IMR-90 (cell line): ENCODE data around the gene ZFPL1. TPM values are rescaled to one million over a fixed set of nuclear protein-coding genes. Genes with fewer than 3 reads are reported as not detected.

Source experiments
- ATAC-seq: fragments of 200-7000 bp; cut with Tn5 transposase; 2 replicates; pipeline ENCODE4 v1.9.1; 2020; ENCODE audit warnings: low read depth, mild to moderate bottlenecking, moderate library complexity
- BruUV-seq: library from RNA; stranded (reverse); fragments of 400-500 nt; replicated peaks from 2 replicates; lab custom pipeline; 2021; lab: Mats Ljungman, UMichigan
- CTCF ChIA-PET: fragments of 300-600 bp; formaldehyde crosslinking; extraction: SDS; loops from one replicate; lab custom pipeline; 2021; ENCODE audit warnings: antibody characterized with exemption; lab: Yijun Ruan, JAX
- POLR2A ChIA-PET: fragments of 300-600 bp; sonication (Branson Sonifier 250); formaldehyde crosslinking; loops from one replicate; lab custom pipeline; 2022; ENCODE audit warnings: antibody characterized with exemption; ENCODE audit not compliant: unreplicated experiment; lab: Charles Lee
- DNase-seq: peaks from one replicate; pipeline ENCODE4 v3.0.0; 2013
- H2AFZ ChIP-seq: replicated peaks from 2 replicates; pipeline ENCODE3; 2013; ENCODE audit warnings: low read length, mild to moderate bottlenecking; ENCODE audit not compliant: poor library complexity
- H2AK5ac ChIP-seq: 2 replicates; pipeline ENCODE4 v1.6.1; 2013; ENCODE audit warnings: low read depth, low read length, inconsistent platforms
- H2AK9ac ChIP-seq: replicated peaks from 2 replicates; pipeline ENCODE3; 2013; ENCODE audit warnings: mild to moderate bottlenecking, low read depth, low read length, moderate library complexity; ENCODE audit not compliant: poor library complexity
- H2BK120ac ChIP-seq: 2 replicates; pipeline ENCODE4 v1.6.1; 2013; ENCODE audit warnings: low read depth, low read length, inconsistent platforms
- H2BK15ac ChIP-seq: 3 replicates; pipeline ENCODE4 v1.6.1; 2013; ENCODE audit warnings: low read depth, low read length, inconsistent platforms
- H2BK20ac ChIP-seq: 2 replicates; pipeline ENCODE4 v1.6.1; 2013; ENCODE audit warnings: low read depth, mild to moderate bottlenecking, inconsistent platforms, low read length, moderate library complexity
- H2BK5ac ChIP-seq: 2 replicates; pipeline ENCODE4 v1.6.1; 2013; ENCODE audit warnings: mild to moderate bottlenecking, low read depth, low read length, inconsistent platforms; ENCODE audit not compliant: poor library complexity, severe bottlenecking
- H3K14ac ChIP-seq: replicated peaks from 2 replicates; pipeline ENCODE4 v1.6.1; 2013; ENCODE audit warnings: low read depth, low read length, inconsistent platforms
- H3K18ac ChIP-seq: 2 replicates; pipeline ENCODE4 v1.6.1; 2013; ENCODE audit warnings: low read depth, low read length, control low read depth
- H3K23ac ChIP-seq: 2 replicates; pipeline ENCODE4 v1.6.1; 2013; ENCODE audit warnings: low read depth, low read length, inconsistent platforms
- H3K27ac ChIP-seq: 2 replicates; pipeline ENCODE4 v1.5.1; 2013; ENCODE audit warnings: mild to moderate bottlenecking, control low read depth, low read length; ENCODE audit not compliant: insufficient read depth
- H3K27me3 ChIP-seq: 2 replicates; pipeline ENCODE4 v1.6.1; 2013; ENCODE audit warnings: low read length; ENCODE audit not compliant: control insufficient read depth, insufficient read depth
- H3K36me3 ChIP-seq: 2 replicates; pipeline ENCODE4 v1.6.1; 2013; ENCODE audit warnings: low read length, mixed read lengths; ENCODE audit not compliant: control insufficient read depth, insufficient read depth
- H3K4ac ChIP-seq: 2 replicates; pipeline ENCODE4 v1.6.1; 2013; ENCODE audit warnings: low read depth, low read length, inconsistent platforms
- H3K4me1 ChIP-seq: 2 replicates; pipeline ENCODE4 v1.6.1; 2013; ENCODE audit warnings: low read length, mixed read lengths; ENCODE audit not compliant: control insufficient read depth, insufficient read depth
- H3K4me2 ChIP-seq: 2 replicates; pipeline ENCODE4 v1.6.1; 2013; ENCODE audit warnings: low read depth, mild to moderate bottlenecking, control low read depth, low read length, moderate library complexity
- H3K4me3 ChIP-seq: 2 replicates; pipeline ENCODE4 v1.5.1; 2013; ENCODE audit warnings: low read depth, mild to moderate bottlenecking, control low read depth, low read length, moderate library complexity; ENCODE audit not compliant: insufficient read depth
- H3K56ac ChIP-seq: 2 replicates; pipeline ENCODE4 v1.6.1; 2013; ENCODE audit warnings: low read length, inconsistent platforms; ENCODE audit not compliant: insufficient read depth; ENCODE audit errors: extremely low read depth
- H3K79me1 ChIP-seq, 2 experiments: 2 replicates each; pipeline ENCODE4 v1.6.1; 2013; ENCODE audit warnings: low read length in 2 of 2, inconsistent platforms in 1 of 2, low read depth in 1 of 2
- H3K9ac ChIP-seq: 2 replicates; pipeline ENCODE4 v1.6.1; 2013; ENCODE audit warnings: low read depth, low read length, control low read depth
- H3K9me1 ChIP-seq: 2 replicates; pipeline ENCODE4 v1.6.1; 2013; ENCODE audit warnings: low read length, inconsistent platforms; ENCODE audit not compliant: insufficient read depth
- H3K9me3 ChIP-seq: 2 replicates; pipeline ENCODE4 v1.6.1; 2013; ENCODE audit warnings: low read length; ENCODE audit not compliant: control insufficient read depth, insufficient read depth
- H4K20me1 ChIP-seq: 2 replicates; pipeline ENCODE4 v1.6.1; 2013; ENCODE audit warnings: low read length, inconsistent platforms; ENCODE audit not compliant: insufficient read depth
- H4K5ac ChIP-seq: 2 replicates; pipeline ENCODE4 v1.6.1; 2013; ENCODE audit warnings: mild to moderate bottlenecking, low read depth, low read length, control low read depth
- H4K8ac ChIP-seq, 2 experiments: 2 replicates each; pipeline ENCODE4 v1.6.1; 2013; ENCODE audit warnings: low read depth in 2 of 2, low read length in 2 of 2, control low read depth in 1 of 2, inconsistent platforms in 1 of 2
- H4K91ac ChIP-seq: 2 replicates; pipeline ENCODE4 v1.6.1; 2013; ENCODE audit warnings: low read depth, low read length, inconsistent platforms; ENCODE audit not compliant: insufficient read depth
- CEBPB ChIP-seq: IDR thresholded peaks from 2 replicates; pipeline ENCODE4 v1.6.1; 2012; ENCODE audit warnings: low read depth, low read length, improper control_type of control experiment
- CHD1 ChIP-seq: IDR thresholded peaks from 2 replicates; pipeline ENCODE4 v1.6.1; 2012; ENCODE audit warnings: low read depth, low read length, improper control_type of control experiment
- FOS ChIP-seq: fragments of 150-350 bp; IDR thresholded peaks from 2 replicates; pipeline ENCODE4 v1.6.1; 2016; ENCODE audit warnings: low read depth, low read length
- MXI1 ChIP-seq: IDR thresholded peaks from 2 replicates; pipeline ENCODE4 v1.6.1; 2012; ENCODE audit warnings: low read depth, mild to moderate bottlenecking, low read length, moderate library complexity, borderline replicate concordance
- NFE2L2 ChIP-seq: fragments of 150-350 bp; IDR thresholded peaks from 2 replicates; pipeline ENCODE4 v1.6.1; 2016; ENCODE audit warnings: low read depth, mild to moderate bottlenecking, low read length
- POLR2A ChIP-seq: IDR thresholded peaks from 2 replicates; pipeline ENCODE4 v1.6.1; 2012; ENCODE audit warnings: mild to moderate bottlenecking, low read depth, low read length
- RAD21 ChIP-seq: IDR thresholded peaks from 2 replicates; pipeline ENCODE4 v1.6.1; 2012; ENCODE audit warnings: low read length, improper control_type of control experiment
- RCOR1 ChIP-seq: IDR thresholded peaks from 2 replicates; pipeline ENCODE4 v1.6.1; 2012; ENCODE audit warnings: mild to moderate bottlenecking, low read length, improper control_type of control experiment; ENCODE audit not compliant: insufficient replicate concordance
- RFX5 ChIP-seq: IDR thresholded peaks from 2 replicates; pipeline ENCODE4 v1.8.0; 2012; ENCODE audit warnings: low read depth, mild to moderate bottlenecking, low read length, moderate library complexity
- SMC3 ChIP-seq: fragments of 150-350 bp; IDR thresholded peaks from 2 replicates; pipeline ENCODE4 v1.6.1; 2016; ENCODE audit warnings: low read depth, mild to moderate bottlenecking, antibody characterized with exemption, low read length, moderate library complexity
- WGBS, 2 experiments: methylation state at CpG; one replicate each; pipeline versions ENCODE4 v1.1.5 to v1.1.7; 2013; ENCODE audit warnings: missing lambda C conversion rate in 2 of 2; ENCODE audit not compliant: insufficient read length in 1 of 2; ENCODE audit errors: extremely low coverage in 2 of 2; 5-methylcytosine and 5-hydroxymethylcytosine counted together
- dilution Hi-C: fragments of 300-500 bp; cut with HindIII; formaldehyde crosslinking; loops from one replicate; pipeline ENCODE4 v1.14.3; 2018; ENCODE audit warnings: low sequenced_read_pairs; ENCODE audit not compliant: unreplicated experiment
- in situ Hi-C: fragments of 300-500 bp; cut with MboI; formaldehyde crosslinking; loops from 3 replicates; pipeline ENCODE4 v1.14.3; 2019; ENCODE audit warnings: low sequenced_read_pairs, inconsistent platforms, mixed read lengths
- intact Hi-C: fragments of 100-400 bp; cut with micrococcal nuclease; formaldehyde crosslinking; loops from 2 replicates; pipeline ENCODE4 v1.10.0; 2022
- polyA plus RNA-seq, 3 experiments: library from polyadenylated mRNA; depleted of rRNA; stranded (reverse); fragments of >200 nt; gene quantifications; 2 replicates each; pipeline ENCODE4 v1.2.3, GENCODE V29; 2012; ENCODE audit warnings: low replicate concordance in 1 of 3
- total RNA-seq: library from RNA; depleted of rRNA; stranded (reverse); fragments of >200 nt; gene quantifications from 2 replicates; pipeline ENCODE4 v1.2.3, GENCODE V29; 2012
- TF ChIP-seq, protein P1 (sequence below): fragments of 150-350 bp; IDR thresholded peaks from 2 replicates; pipeline ENCODE4 v1.6.1; 2016; ENCODE audit warnings: low read depth, mild to moderate bottlenecking, low read length, moderate library complexity, borderline replicate concordance
- TF ChIP-seq, protein P2 (sequence below): conservative IDR thresholded peaks from 2 replicates; pipeline ENCODE4 v1.5.1; 2012; ENCODE audit warnings: mild to moderate bottlenecking, low read depth, low read length, improper control_type of control experiment
- TF ChIP-seq, protein P3 (sequence below): fragments of 150-350 bp; IDR thresholded peaks from 2 replicates; pipeline ENCODE4 v1.6.1; 2017; ENCODE audit warnings: mild to moderate bottlenecking, antibody characterized with exemption, low read length, low read depth

Gene ZFPL1
- total and polyA plus RNA-seq, 2 of the 4 experiments (the other 2 are of a cell fraction) = 24.0 to 67.5 TPM

DNA sequence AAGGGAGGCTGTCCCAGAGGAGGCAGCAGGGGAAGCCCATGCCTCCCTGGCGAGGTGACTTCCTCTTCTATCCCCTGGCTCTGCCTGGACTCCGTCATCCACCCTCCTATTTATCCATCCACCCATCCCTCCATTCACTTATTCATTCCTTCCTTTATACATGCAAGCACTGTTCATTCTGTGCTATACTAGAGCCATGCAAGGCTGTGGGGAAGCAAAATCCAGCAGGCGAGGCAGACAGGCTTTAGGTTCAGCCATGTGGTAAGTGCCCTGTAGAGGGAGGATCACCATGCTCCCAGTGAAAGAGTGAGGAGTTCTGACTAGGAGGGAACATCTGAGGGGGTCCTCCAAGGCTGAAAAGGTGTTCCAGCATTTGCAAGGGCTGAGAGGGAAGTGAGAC lies 24.5 kb upstream of the ZFPL1 start:
- Histone ChIP-seq H2BK15ac (no peak overlapping the region), H3K36me3 (no peaks in the 10 kb centered on the region), H3K56ac (no peak overlapping the region), H4K20me1 (no peaks in the 10 kb centered on the region), H3K9ac (no peak overlapping the region), H3K4me3 (no peak overlapping the region), H2AK5ac (no peak overlapping the region), H3K4ac (no peak overlapping the region), H2BK20ac (no peak overlapping the region), H3K27ac (no peak overlapping the region), H2BK120ac (no peak overlapping the region), H2AK9ac (no peak overlapping the region), H2BK5ac (no peak overlapping the region), H3K18ac (no peak overlapping the region), H3K27me3 (peaks cover 21% of the 10 kb centered on the region; the same call in 1 of the 2 replicates), H4K5ac (no peak overlapping the region), H3K14ac (no peak overlapping the region), H3K23ac (peak overlapping the region; percentile 42; the same call in 1 of the 2 replicates), H3K79me1 (no peaks in the 10 kb centered on the region), H4K91ac (no peak overlapping the region), H3K4me1 (no peaks in the 10 kb centered on the region), H3K4me2 (no peak overlapping the region), H3K9me3 (no peaks in the 10 kb centered on the region), H2AFZ (no peak overlapping the region), H4K8ac (no peak overlapping the region), H3K9me1 (peaks cover 5% of the 10 kb centered on the region; the same call in 1 of the 2 replicates)
- TF ChIP-seq FOS (no peak), CHD1 (no peak), RCOR1 (no peak), POLR2A (no peak), NFE2L2 (no peak), RAD21 (no peak), SMC3 (no peak), RFX5 (no peak), MXI1 (no peak), CEBPB (no peak)
- TF ChIP-seq, protein P1, sequence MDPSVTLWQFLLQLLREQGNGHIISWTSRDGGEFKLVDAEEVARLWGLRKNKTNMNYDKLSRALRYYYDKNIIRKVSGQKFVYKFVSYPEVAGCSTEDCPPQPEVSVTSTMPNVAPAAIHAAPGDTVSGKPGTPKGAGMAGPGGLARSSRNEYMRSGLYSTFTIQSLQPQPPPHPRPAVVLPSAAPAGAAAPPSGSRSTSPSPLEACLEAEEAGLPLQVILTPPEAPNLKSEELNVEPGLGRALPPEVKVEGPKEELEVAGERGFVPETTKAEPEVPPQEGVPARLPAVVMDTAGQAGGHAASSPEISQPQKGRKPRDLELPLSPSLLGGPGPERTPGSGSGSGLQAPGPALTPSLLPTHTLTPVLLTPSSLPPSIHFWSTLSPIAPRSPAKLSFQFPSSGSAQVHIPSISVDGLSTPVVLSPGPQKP = no peak
- TF ChIP-seq, protein P2, sequence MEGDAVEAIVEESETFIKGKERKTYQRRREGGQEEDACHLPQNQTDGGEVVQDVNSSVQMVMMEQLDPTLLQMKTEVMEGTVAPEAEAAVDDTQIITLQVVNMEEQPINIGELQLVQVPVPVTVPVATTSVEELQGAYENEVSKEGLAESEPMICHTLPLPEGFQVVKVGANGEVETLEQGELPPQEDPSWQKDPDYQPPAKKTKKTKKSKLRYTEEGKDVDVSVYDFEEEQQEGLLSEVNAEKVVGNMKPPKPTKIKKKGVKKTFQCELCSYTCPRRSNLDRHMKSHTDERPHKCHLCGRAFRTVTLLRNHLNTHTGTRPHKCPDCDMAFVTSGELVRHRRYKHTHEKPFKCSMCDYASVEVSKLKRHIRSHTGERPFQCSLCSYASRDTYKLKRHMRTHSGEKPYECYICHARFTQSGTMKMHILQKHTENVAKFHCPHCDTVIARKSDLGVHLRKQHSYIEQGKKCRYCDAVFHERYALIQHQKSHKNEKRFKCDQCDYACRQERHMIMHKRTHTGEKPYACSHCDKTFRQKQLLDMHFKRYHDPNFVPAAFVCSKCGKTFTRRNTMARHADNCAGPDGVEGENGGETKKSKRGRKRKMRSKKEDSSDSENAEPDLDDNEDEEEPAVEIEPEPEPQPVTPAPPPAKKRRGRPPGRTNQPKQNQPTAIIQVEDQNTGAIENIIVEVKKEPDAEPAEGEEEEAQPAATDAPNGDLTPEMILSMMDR = no peak
- TF ChIP-seq, protein P3, sequence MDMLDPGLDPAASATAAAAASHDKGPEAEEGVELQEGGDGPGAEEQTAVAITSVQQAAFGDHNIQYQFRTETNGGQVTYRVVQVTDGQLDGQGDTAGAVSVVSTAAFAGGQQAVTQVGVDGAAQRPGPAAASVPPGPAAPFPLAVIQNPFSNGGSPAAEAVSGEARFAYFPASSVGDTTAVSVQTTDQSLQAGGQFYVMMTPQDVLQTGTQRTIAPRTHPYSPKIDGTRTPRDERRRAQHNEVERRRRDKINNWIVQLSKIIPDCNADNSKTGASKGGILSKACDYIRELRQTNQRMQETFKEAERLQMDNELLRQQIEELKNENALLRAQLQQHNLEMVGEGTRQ = no peak
- ChIA-PET CTCF (no interaction called here), POLR2A (no interaction called here)
- dilution Hi-C loops = no loop called here
- ATAC-seq (no peak), DNase-seq (no peak)
- WGBS, 2 experiments = no CpG with 5 or more reads among the region's 3 CpGs
- intact Hi-C loops = no loop called here
- in situ Hi-C loops = no loop called here
- no TSS peak for BruUV-seq
